HEK293 (cell line): Measurements from ENCODE around the gene SLC19A1.

Source experiments
- KLF1 ChIP-seq: fragments of 450-650 bp; formaldehyde crosslinking; IDR thresholded peaks from 2 replicates; pipeline ENCODE4 v1.5.1; 2016; ENCODE audit warnings: missing biosample characterization, missing genetic modification characterization
- TCF7L2 ChIP-seq: IDR thresholded peaks from 2 replicates; pipeline ENCODE4 v1.6.1; 2011; ENCODE audit warnings: low read depth, mild to moderate bottlenecking, inconsistent platforms, low read length, moderate library complexity, borderline replicate concordance
- TRIM28 ChIP-seq: IDR thresholded peaks from 2 replicates; pipeline ENCODE4 v1.6.1; 2011; ENCODE audit warnings: low read length, control low read depth, borderline replicate concordance
- YY1 ChIP-seq: fragments of 450-650 bp; formaldehyde crosslinking; IDR thresholded peaks from 2 replicates; pipeline ENCODE4 v1.5.1; 2018; ENCODE audit warnings: missing biosample characterization, missing genetic modification characterization
- ZNF274 ChIP-seq, 2 experiments: fragments of 200-500 bp in 1 of 2; fragments of 450-650 bp in 1 of 2; sonication (Bioruptor generic) in 1 of 2; formaldehyde crosslinking in 1 of 2; IDR thresholded peaks; 2 replicates each; pipeline versions ENCODE4 v1.5.1 to v1.6.1; 2014 to 2016; ENCODE audit warnings: borderline replicate concordance in 1 of 2, inconsistent platforms in 1 of 2, low read length in 1 of 2, missing biosample characterization in 1 of 2, missing genetic modification characterization in 1 of 2
- TF ChIP-seq, protein P1 (sequence below): fragments of 450-650 bp; formaldehyde crosslinking; IDR thresholded peaks from 2 replicates; pipeline ENCODE4 v1.5.1; 2016; ENCODE audit warnings: missing biosample characterization, missing genetic modification characterization

GRCh38 chr21:45479691-45480675, 62.3 kb downstream of the SLC19A1 start:
- TF ChIP-seq TCF7L2 = no peak
- TF ChIP-seq, protein P1, sequence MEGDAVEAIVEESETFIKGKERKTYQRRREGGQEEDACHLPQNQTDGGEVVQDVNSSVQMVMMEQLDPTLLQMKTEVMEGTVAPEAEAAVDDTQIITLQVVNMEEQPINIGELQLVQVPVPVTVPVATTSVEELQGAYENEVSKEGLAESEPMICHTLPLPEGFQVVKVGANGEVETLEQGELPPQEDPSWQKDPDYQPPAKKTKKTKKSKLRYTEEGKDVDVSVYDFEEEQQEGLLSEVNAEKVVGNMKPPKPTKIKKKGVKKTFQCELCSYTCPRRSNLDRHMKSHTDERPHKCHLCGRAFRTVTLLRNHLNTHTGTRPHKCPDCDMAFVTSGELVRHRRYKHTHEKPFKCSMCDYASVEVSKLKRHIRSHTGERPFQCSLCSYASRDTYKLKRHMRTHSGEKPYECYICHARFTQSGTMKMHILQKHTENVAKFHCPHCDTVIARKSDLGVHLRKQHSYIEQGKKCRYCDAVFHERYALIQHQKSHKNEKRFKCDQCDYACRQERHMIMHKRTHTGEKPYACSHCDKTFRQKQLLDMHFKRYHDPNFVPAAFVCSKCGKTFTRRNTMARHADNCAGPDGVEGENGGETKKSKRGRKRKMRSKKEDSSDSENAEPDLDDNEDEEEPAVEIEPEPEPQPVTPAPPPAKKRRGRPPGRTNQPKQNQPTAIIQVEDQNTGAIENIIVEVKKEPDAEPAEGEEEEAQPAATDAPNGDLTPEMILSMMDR (tag by site-specific recombination) = no peak
- TF ChIP-seq YY1 (tag by site-specific recombination) = no peak
- TF ChIP-seq KLF1 (tag by site-specific recombination) = no peak
- TF ChIP-seq ZNF274 (IDR thresholded peaks at IDR 0.05; ENCODE audit: low read length) = no peak
- TF ChIP-seq ZNF274 (tag by site-specific recombination; IDR thresholded peaks at IDR 0.05; ENCODE audit: borderline replicate concordance) = no peak
- no peak for TF ChIP-seq TRIM28
